ENCODE measurements around the gene MMP27. TPM values are rescaled to one million over a fixed set of nuclear protein-coding genes. Genes with fewer than 3 reads are reported as not detected.

MMP27 gene
- total and polyA plus RNA-seq, 2 donors (not counting 1 experiment from before 2014, with no cell fraction given), result not detected

DNA sequence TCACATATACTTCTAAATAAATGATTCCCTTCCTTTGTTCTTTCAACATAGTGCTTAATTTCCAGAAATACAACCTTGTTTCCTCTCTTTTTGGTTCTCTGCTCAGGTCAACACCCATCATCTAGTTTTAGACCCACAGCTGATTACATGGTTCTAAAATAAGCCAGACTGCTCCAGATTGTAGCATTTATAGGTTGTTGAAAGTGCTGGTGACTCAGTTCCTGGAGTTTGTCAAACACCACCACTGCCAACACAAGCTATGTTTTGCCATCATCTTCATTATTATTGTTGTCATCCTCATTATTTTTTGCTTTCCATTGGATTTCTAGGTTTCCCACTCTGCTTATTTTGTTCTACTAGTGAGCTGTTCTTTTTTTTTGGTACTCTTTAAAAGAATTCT is 58.1 kb downstream of the MMP27 start:
- Histone ChIP-seq H3K9ac (ENCODE audit: low read length) (no peak overlapping the region), H3K27me3 (replicated peaks in 1 of 4; ENCODE audit: control extremely low read depth in 1 of 4, control insufficient read depth in 3 of 4, insufficient read depth in 4 of 4, low read length in 3 of 4) (peaks cover 0 to 3% (median 0%) of the 10 kb centered on the region in 4 experiments), H3K9me3 (ENCODE audit: control extremely low read depth in 1 of 3, control insufficient read depth in 2 of 3, insufficient read depth in 1 of 3, low read length in 2 of 3) (no peaks in the 10 kb centered on the region), H3K27ac (ENCODE audit: low read length in 2 of 2) (no peak overlapping the region), H4K20me1 (ENCODE audit: control insufficient read depth, insufficient read depth, low read length, poor library complexity, severe bottlenecking) (no peaks in the 10 kb centered on the region), H2AFZ (ENCODE audit: insufficient read depth, low read depth, low read length, poor library complexity, severe bottlenecking) (no peak overlapping the region), H3K4me1 (ENCODE audit: control insufficient read depth in 2 of 2, insufficient read depth in 2 of 2, low read length in 2 of 2) (no peaks in the 10 kb centered on the region), H3K79me2 (ENCODE audit: control insufficient read depth, insufficient read depth, low read length) (no peaks in the 10 kb centered on the region), H3K4me3 (ENCODE audit: control extremely low read depth in 1 of 5, extremely low read depth in 1 of 5, insufficient read depth in 1 of 5, low read depth in 2 of 5, low read length in 4 of 5) (no peak overlapping the region), H3K4me2 (replicated peaks; ENCODE audit: low read depth, low read length, poor library complexity, severe bottlenecking) (no peak overlapping the region), H3K36me3 (replicated peaks in 1 of 2; ENCODE audit: control extremely low read depth in 1 of 2, control insufficient read depth in 1 of 2, extremely low read depth in 1 of 2, insufficient read depth in 2 of 2, low read length in 1 of 2) (no peaks in the 10 kb centered on the region)
- TF ChIP-seq, protein P1, sequence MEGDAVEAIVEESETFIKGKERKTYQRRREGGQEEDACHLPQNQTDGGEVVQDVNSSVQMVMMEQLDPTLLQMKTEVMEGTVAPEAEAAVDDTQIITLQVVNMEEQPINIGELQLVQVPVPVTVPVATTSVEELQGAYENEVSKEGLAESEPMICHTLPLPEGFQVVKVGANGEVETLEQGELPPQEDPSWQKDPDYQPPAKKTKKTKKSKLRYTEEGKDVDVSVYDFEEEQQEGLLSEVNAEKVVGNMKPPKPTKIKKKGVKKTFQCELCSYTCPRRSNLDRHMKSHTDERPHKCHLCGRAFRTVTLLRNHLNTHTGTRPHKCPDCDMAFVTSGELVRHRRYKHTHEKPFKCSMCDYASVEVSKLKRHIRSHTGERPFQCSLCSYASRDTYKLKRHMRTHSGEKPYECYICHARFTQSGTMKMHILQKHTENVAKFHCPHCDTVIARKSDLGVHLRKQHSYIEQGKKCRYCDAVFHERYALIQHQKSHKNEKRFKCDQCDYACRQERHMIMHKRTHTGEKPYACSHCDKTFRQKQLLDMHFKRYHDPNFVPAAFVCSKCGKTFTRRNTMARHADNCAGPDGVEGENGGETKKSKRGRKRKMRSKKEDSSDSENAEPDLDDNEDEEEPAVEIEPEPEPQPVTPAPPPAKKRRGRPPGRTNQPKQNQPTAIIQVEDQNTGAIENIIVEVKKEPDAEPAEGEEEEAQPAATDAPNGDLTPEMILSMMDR (IDR thresholded peaks at IDR 0.05), result no peak
- no peak for TF ChIP-seq EZH2 (IDR thresholded peaks at IDR 0.05; ENCODE audit: borderline replicate concordance, insufficient read depth, low read depth, low read length, poor library complexity, severe bottlenecking)
- Mint-ChIP-seq H3K9me3 (ENCODE audit: insufficient read depth) (no peaks in the 10 kb centered on the region), H3K27me3 (peaks cover 21% of the 10 kb centered on the region), H3K4me1 (no peaks in the 10 kb centered on the region), H3K4me3 (no peak overlapping the region), H3K27ac (no peak overlapping the region)
- intact Hi-C loops (cut with micrococcal nuclease), result no loop called here
- ChIA-PET CTCF (no interaction called here), POLR2A (no interaction called here)
- DNase-seq, result no peak
- ATAC-seq (ENCODE audit: low read depth), result no peak

DNA sequence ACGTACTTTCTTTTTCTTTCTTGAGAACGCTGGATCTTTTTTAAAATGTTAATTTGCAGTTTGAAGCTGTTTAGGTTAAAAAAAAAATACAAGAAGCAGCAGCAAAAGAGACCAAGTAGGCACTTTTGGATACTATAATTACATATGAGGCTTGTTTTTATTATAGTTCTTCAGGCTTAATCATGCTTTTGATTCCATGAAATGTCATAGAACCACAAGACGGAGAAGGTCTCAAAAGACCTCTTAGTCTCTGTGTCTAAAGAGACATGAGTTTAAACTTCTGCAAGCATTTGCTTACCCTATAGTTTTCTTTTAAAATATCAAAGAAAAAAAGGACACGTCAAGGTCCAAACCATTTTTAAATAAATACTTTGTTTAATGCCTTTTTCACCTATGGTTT is 61.6 kb downstream of the MMP27 start:
- no peak overlapping the region for H3K27ac ChIP-seq (ENCODE audit: low read length in 2 of 2)
- H3K4me3 Mint-ChIP-seq, result no peak overlapping the region
- intact Hi-C loops (cut with micrococcal nuclease), result no loop called here
- H3K27me3 ChIP-seq (replicated peaks in 1 of 4; ENCODE audit: control extremely low read depth in 1 of 4, control insufficient read depth in 3 of 4, insufficient read depth in 4 of 4, low read length in 3 of 4), result no peaks in the 10 kb centered on the region
- peaks cover 12% of the 10 kb centered on the region for H3K27me3 Mint-ChIP-seq
- no CpG with 5 or more reads among the region's 4 CpGs for WGBS (ENCODE audit: insufficient coverage)
- H3K79me2 ChIP-seq (ENCODE audit: control insufficient read depth, insufficient read depth, low read length), result no peaks in the 10 kb centered on the region
- ChIA-PET POLR2A (no interaction called here), CTCF (no interaction called here)
- H3K4me2 ChIP-seq (replicated peaks; ENCODE audit: low read depth, low read length, poor library complexity, severe bottlenecking), result no peak overlapping the region
- H4K20me1 ChIP-seq (ENCODE audit: control insufficient read depth, insufficient read depth, low read length, poor library complexity, severe bottlenecking), result no peaks in the 10 kb centered on the region
- H3K9me3 ChIP-seq (ENCODE audit: control extremely low read depth in 1 of 3, control insufficient read depth in 2 of 3, insufficient read depth in 1 of 3, low read length in 2 of 3), result no peaks in the 10 kb centered on the region
- H3K27ac Mint-ChIP-seq, result no peak overlapping the region
- TF ChIP-seq, protein P1 (IDR thresholded peaks at IDR 0.05), result no peak
- TF ChIP-seq EZH2 (IDR thresholded peaks at IDR 0.05; ENCODE audit: borderline replicate concordance, insufficient read depth, low read depth, low read length, poor library complexity, severe bottlenecking), result no peak
- H3K9me3 Mint-ChIP-seq (ENCODE audit: insufficient read depth), result no peaks in the 10 kb centered on the region
- no peaks in the 10 kb centered on the region for H3K4me1 Mint-ChIP-seq
- no peak for DNase-seq
- H3K4me1 ChIP-seq (ENCODE audit: control insufficient read depth in 2 of 2, insufficient read depth in 2 of 2, low read length in 2 of 2), result no peaks in the 10 kb centered on the region
- no peaks in the 10 kb centered on the region for H3K36me3 ChIP-seq (replicated peaks in 1 of 2; ENCODE audit: control extremely low read depth in 1 of 2, control insufficient read depth in 1 of 2, extremely low read depth in 1 of 2, insufficient read depth in 2 of 2, low read length in 1 of 2)
- H3K4me3 ChIP-seq (ENCODE audit: control extremely low read depth in 1 of 5, extremely low read depth in 1 of 5, insufficient read depth in 1 of 5, low read depth in 2 of 5, low read length in 4 of 5), result no peak overlapping the region
- H2AFZ ChIP-seq (ENCODE audit: insufficient read depth, low read depth, low read length, poor library complexity, severe bottlenecking), result no peak overlapping the region
- no peak overlapping the region for H3K9ac ChIP-seq (ENCODE audit: low read length)
- ATAC-seq (ENCODE audit: low read depth), result no peak

Other genes with a start within 250 kb of the MMP27 start
- gene MMP7, start 175.0 kb downstream of the MMP27 start, total RNA-seq, result not detected in 2 replicates
- not detected in 2 replicates for gene MMP7, start 175.0 kb downstream of the MMP27 start, polyA plus RNA-seq
- not detected in 2 replicates for gene MMP20, start 80.4 kb downstream of the MMP27 start, total RNA-seq
- not detected in 2 replicates for gene MMP20, start 80.4 kb downstream of the MMP27 start, polyA plus RNA-seq
- not detected in 2 replicates for gene MMP8, start 19.2 kb upstream of the MMP27 start, total RNA-seq
- not detected in 2 replicates for gene MMP8, start 19.2 kb upstream of the MMP27 start, polyA plus RNA-seq
- not detected in 2 replicates for gene MMP10, start 74.9 kb upstream of the MMP27 start, total RNA-seq
- gene MMP10, start 74.9 kb upstream of the MMP27 start, polyA plus RNA-seq, result not detected in 2 replicates
- not detected in 2 replicates for gene MMP1, start 92.4 kb upstream of the MMP27 start, total RNA-seq
- not detected in 2 replicates for gene MMP1, start 92.4 kb upstream of the MMP27 start, polyA plus RNA-seq
- not detected in 2 replicates for gene MMP3, start 137.8 kb upstream of the MMP27 start, total RNA-seq
- gene MMP3, start 137.8 kb upstream of the MMP27 start, polyA plus RNA-seq, result not detected in 2 replicates
- gene MMP12, start 169.2 kb upstream of the MMP27 start, total RNA-seq, result not detected in 2 replicates
- gene MMP12, start 169.2 kb upstream of the MMP27 start, polyA plus RNA-seq, result not detected in 2 replicates
- not detected in 2 replicates for gene MMP13, start 250.0 kb upstream of the MMP27 start, total RNA-seq
- gene MMP13, start 250.0 kb upstream of the MMP27 start, polyA plus RNA-seq, result not detected in 2 replicates

All from B cell (primary cell).